DMS153 treated with DMSO at 0.1 percent for 48 hours (cell line): ENCODE measurements around the gene STMN1.

Experiments
- DNase-seq: peaks from one replicate; lab custom pipeline; 2025; ENCODE audit not compliant: unreplicated experiment; lab: John Stamatoyannopoulos, UW

STMN1 gene

GRCh38 chr1:25896266-25896665 lies 10.0 kb downstream of the STMN1 start:
- DNase-seq = no peak

GRCh38 chr1:25895365-25895990 lies 10.7 kb downstream of the STMN1 start:
- peak; percentile 91 for DNase-seq

GRCh38 chr1:25893116-25893515 lies 13.1 kb downstream of the STMN1 start:
- DNase-seq = no peak

- no peak for DNase-seq
Observed at GRCh38 chr1:25891606-25892005, 14.6 kb downstream of the STMN1 start.

- peak; percentile 30 for DNase-seq
Observed at GRCh38 chr1:25890239-25891034, 15.8 kb downstream of the STMN1 start.

GRCh38 chr1:25889470-25889869 lies 16.7 kb downstream of the STMN1 start:
- peak; percentile 94 for DNase-seq

- DNase-seq = no peak
Observed at GRCh38 chr1:25888426-25888987, 17.7 kb downstream of the STMN1 start.

- no peak for DNase-seq
Observed at GRCh38 chr1:25885602-25886001, 20.6 kb downstream of the STMN1 start.

- DNase-seq = no peak
Observed at GRCh38 chr1:25881266-25881665, 25.0 kb downstream of the STMN1 start.

GRCh38 chr1:25880518-25880917 lies 25.7 kb downstream of the STMN1 start:
- DNase-seq = no peak

- DNase-seq = no peak
Observed at GRCh38 chr1:25879675-25880074, 26.5 kb downstream of the STMN1 start.

- DNase-seq = no peak
Observed at GRCh38 chr1:25878690-25879089, 27.5 kb downstream of the STMN1 start.

GRCh38 chr1:25877155-25877554 lies 29.1 kb downstream of the STMN1 start:
- DNase-seq = no peak

- no peak for DNase-seq
Observed at GRCh38 chr1:25876693-25877077, 29.5 kb downstream of the STMN1 start.

- no peak for DNase-seq
Observed at GRCh38 chr1:25875856-25876692, 30.1 kb downstream of the STMN1 start.

- DNase-seq = peak; percentile 70
Observed at GRCh38 chr1:25875154-25875855, 30.9 kb downstream of the STMN1 start, which contains the start of gene PAQR7. PAQR7 (minus strand) TSS chr1:25875708; CDS start chr1:25863839, 11,869 bp downstream.

GRCh38 chr1:25874635-25875153 lies 31.5 kb downstream of the STMN1 start:
- no peak for DNase-seq

GRCh38 chr1:25874209-25874608 lies 32.0 kb downstream of the STMN1 start:
- no peak for DNase-seq

- DNase-seq = no peak
Observed at GRCh38 chr1:25873120-25873519, 33.1 kb downstream of the STMN1 start.

GRCh38 chr1:25872713-25873112 lies 33.5 kb downstream of the STMN1 start:
- no peak for DNase-seq
